HEK293 (cell line): Measurements from ENCODE around the gene ASXL3.

Source experiments
- CTCF ChIA-PET: fragments of 350-600 bp; formaldehyde crosslinking; extraction: SDS; loops from one replicate; lab custom pipeline; 2021; ENCODE audit warnings: antibody characterized with exemption; lab: Yijun Ruan, JAX
- POLR2A ChIA-PET: fragments of 300-600 bp; formaldehyde crosslinking; extraction: SDS; loops from one replicate; lab custom pipeline; 2020; ENCODE audit warnings: antibody characterized with exemption, inconsistent platforms; lab: Yijun Ruan, JAX
- H3K27ac ChIP-seq: fragments of 200-500 bp; sonication (Bioruptor generic); 2 replicates; pipeline ENCODE4 v1.5.1; 2014; ENCODE audit warnings: low read depth, low read length, control low read depth, inconsistent platforms; ENCODE audit errors: extremely low read depth
- H3K36me3 ChIP-seq, 2 experiments: fragments of 200-500 bp in 1 of 2; sonication (Bioruptor generic) in 1 of 2; 1 replicate in 1 of 2; 2 replicates in 1 of 2; pipeline ENCODE4 v1.5.1; 2014 to 2017; ENCODE audit warnings: inconsistent platforms in 2 of 2, low read length in 2 of 2; ENCODE audit not compliant: control insufficient read depth in 2 of 2, insufficient read depth in 1 of 2
- H3K4me1 ChIP-seq: fragments of 200-500 bp; sonication (Bioruptor generic); 2 replicates; pipeline ENCODE4 v1.5.1; 2014; ENCODE audit warnings: mild to moderate bottlenecking, low read length, inconsistent platforms; ENCODE audit not compliant: control insufficient read depth, insufficient read depth
- H3K4me3 ChIP-seq: 2 replicates; pipeline ENCODE4 v1.5.1; 2011; ENCODE audit warnings: low read depth, mild to moderate bottlenecking, control low read depth, low read length, moderate library complexity
- H3K9me3 ChIP-seq: fragments of 200-500 bp; sonication (Bioruptor generic); 2 replicates; pipeline ENCODE4 v1.5.1; 2014; ENCODE audit warnings: low read depth, low read length, inconsistent platforms; ENCODE audit not compliant: control insufficient read depth, insufficient read depth
- HOXD13 ChIP-seq: sonication (generic); formaldehyde crosslinking; IDR thresholded peaks from 2 replicates; pipeline ENCODE4 v1.8.0; 2022; ENCODE audit warnings: missing genetic modification reagents, borderline replicate concordance
- KLF16 ChIP-seq: fragments of 450-650 bp; formaldehyde crosslinking; IDR thresholded peaks from 2 replicates; pipeline ENCODE4 v1.5.1; 2017; ENCODE audit warnings: missing biosample characterization, missing genetic modification characterization
- SP7 ChIP-seq: fragments of 450-650 bp; formaldehyde crosslinking; IDR thresholded peaks from 2 replicates; pipeline ENCODE4 v1.5.1; 2016; ENCODE audit warnings: missing biosample characterization, missing genetic modification characterization
- ZBTB20 ChIP-seq: fragments of 450-650 bp; formaldehyde crosslinking; IDR thresholded peaks from 2 replicates; pipeline ENCODE4 v1.5.1; 2016; ENCODE audit warnings: missing biosample characterization, missing genetic modification characterization
- ZBTB21 ChIP-seq: fragments of 450-650 bp; formaldehyde crosslinking; IDR thresholded peaks from 2 replicates; pipeline ENCODE4 v1.5.1; 2017; ENCODE audit warnings: missing biosample characterization, missing genetic modification characterization
- ZFP37 ChIP-seq: fragments of 450-650 bp; formaldehyde crosslinking; IDR thresholded peaks from 2 replicates; pipeline ENCODE4 v1.5.1; 2016; ENCODE audit warnings: missing biosample characterization, missing genetic modification characterization
- ZNF146 ChIP-seq: fragments of 450-650 bp; formaldehyde crosslinking; IDR thresholded peaks from 2 replicates; pipeline ENCODE4 v1.5.1; 2016; ENCODE audit warnings: missing biosample characterization, missing genetic modification characterization
- ZNF202 ChIP-seq: fragments of 450-650 bp; formaldehyde crosslinking; IDR thresholded peaks from 2 replicates; pipeline ENCODE4 v1.5.1; 2016; ENCODE audit warnings: missing biosample characterization, missing genetic modification characterization, borderline replicate concordance
- ZNF266 ChIP-seq: fragments of 450-650 bp; formaldehyde crosslinking; IDR thresholded peaks from 2 replicates; pipeline ENCODE4 v1.5.1; 2016; ENCODE audit warnings: missing biosample characterization, missing genetic modification characterization, low read depth
- ZNF341 ChIP-seq: fragments of 450-650 bp; formaldehyde crosslinking; IDR thresholded peaks from 2 replicates; pipeline ENCODE4; 2016; ENCODE audit warnings: low read depth, missing biosample characterization, missing genetic modification characterization
- ZNF391 ChIP-seq: fragments of 450-650 bp; formaldehyde crosslinking; IDR thresholded peaks from 2 replicates; pipeline ENCODE4 v1.5.1; 2016; ENCODE audit warnings: low read depth, missing biosample characterization, missing genetic modification characterization, borderline replicate concordance
- ZNF394 ChIP-seq: fragments of 450-650 bp; formaldehyde crosslinking; IDR thresholded peaks from 2 replicates; pipeline ENCODE4 v1.5.1; 2016; ENCODE audit warnings: missing biosample characterization, missing genetic modification characterization, mild to moderate bottlenecking, moderate library complexity, borderline replicate concordance
- ZNF426 ChIP-seq: fragments of 450-650 bp; formaldehyde crosslinking; IDR thresholded peaks from 2 replicates; pipeline ENCODE4 v1.5.1; 2017; ENCODE audit warnings: missing biosample characterization, missing genetic modification characterization, mild to moderate bottlenecking, inconsistent platforms, moderate library complexity
- ZNF48 ChIP-seq: fragments of 450-650 bp; formaldehyde crosslinking; IDR thresholded peaks from 2 replicates; pipeline ENCODE4 v1.5.1; 2016; ENCODE audit warnings: missing biosample characterization, missing genetic modification characterization
- ZNF510 ChIP-seq: fragments of 450-650 bp; formaldehyde crosslinking; IDR thresholded peaks from 2 replicates; pipeline ENCODE4 v1.5.1; 2018; ENCODE audit warnings: mild to moderate bottlenecking, missing genetic modification characterization, missing biosample characterization; ENCODE audit not compliant: insufficient replicate concordance
- ZNF558 ChIP-seq: fragments of 450-650 bp; formaldehyde crosslinking; IDR thresholded peaks from 2 replicates; pipeline ENCODE4 v1.5.1; 2016; ENCODE audit warnings: missing biosample characterization, missing genetic modification characterization
- ZNF624 ChIP-seq: fragments of 450-650 bp; formaldehyde crosslinking; IDR thresholded peaks from 2 replicates; pipeline ENCODE4 v1.5.1; 2017; ENCODE audit warnings: missing biosample characterization, missing genetic modification characterization
- ZNF837 ChIP-seq: fragments of 450-650 bp; formaldehyde crosslinking; IDR thresholded peaks from 2 replicates; pipeline ENCODE4 v1.5.1; 2016; ENCODE audit warnings: missing biosample characterization, missing genetic modification characterization
- ZSCAN23 ChIP-seq: fragments of 450-650 bp; formaldehyde crosslinking; IDR thresholded peaks from 2 replicates; pipeline ENCODE4 v1.5.1; 2016; ENCODE audit warnings: missing biosample characterization, missing genetic modification characterization
- TF ChIP-seq, protein P1 (sequence below): fragments of 450-650 bp; formaldehyde crosslinking; IDR thresholded peaks from 2 replicates; pipeline ENCODE4 v1.5.1; 2017; ENCODE audit warnings: missing biosample characterization, missing genetic modification characterization
- TF ChIP-seq, protein P2 (sequence below): fragments of 450-650 bp; formaldehyde crosslinking; IDR thresholded peaks from 2 replicates; pipeline ENCODE4 v1.5.1; 2016; ENCODE audit warnings: missing biosample characterization, missing genetic modification characterization
- TF ChIP-seq, protein P3 (sequence below): fragments of 450-650 bp; formaldehyde crosslinking; IDR thresholded peaks from 2 replicates; pipeline ENCODE4 v1.5.1; 2016; ENCODE audit warnings: missing biosample characterization, missing genetic modification characterization, borderline replicate concordance
- TF ChIP-seq, protein P4 (sequence below): fragments of 450-650 bp; IDR thresholded peaks from 2 replicates; pipeline ENCODE4 v1.5.1; 2018; ENCODE audit warnings: missing biosample characterization, mild to moderate bottlenecking, missing genetic modification characterization

The ASXL3 gene

DNA sequence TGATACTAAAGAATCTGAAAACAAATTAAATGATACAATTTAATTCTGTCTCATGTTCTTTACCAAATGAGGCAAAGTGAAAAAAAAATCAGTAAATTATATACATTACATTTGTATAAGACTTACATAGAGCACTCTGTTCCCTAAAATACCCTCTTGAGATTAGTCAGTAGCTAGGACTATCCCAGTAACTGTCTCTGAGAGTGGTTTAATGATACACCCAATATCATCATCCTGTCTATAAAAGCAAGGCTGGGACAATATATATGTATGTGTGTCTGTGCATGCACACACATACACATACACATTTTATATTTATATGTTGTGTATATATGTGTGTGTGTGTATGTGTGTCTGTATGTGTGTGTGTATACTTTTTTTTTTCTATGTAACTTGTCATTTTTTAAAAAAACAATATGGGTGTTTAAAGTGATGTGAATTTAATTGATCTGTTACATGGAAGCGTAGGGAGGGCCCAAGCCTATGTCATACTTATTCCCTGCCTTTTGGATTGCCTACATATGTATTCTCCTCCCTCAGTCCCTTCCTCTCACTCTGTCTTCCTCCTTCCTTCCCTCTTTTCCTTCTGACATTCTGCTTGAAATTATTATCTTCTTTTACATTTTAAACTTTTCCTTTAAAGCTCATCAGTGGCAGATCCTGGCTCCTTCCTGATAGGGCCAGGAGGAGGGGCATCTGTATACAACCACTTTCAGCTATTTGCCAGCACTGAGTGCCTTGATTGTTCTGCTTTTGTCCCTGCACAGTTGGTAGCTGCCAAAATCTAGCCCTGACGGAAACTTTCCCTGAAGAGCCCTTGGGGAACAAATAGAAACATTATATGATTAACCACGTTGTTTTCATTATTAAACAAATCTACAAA, 6.8 kb downstream of the ASXL3 start:
- H3K4me1 ChIP-seq, result no peaks in the 10 kb centered on the region; the same call in none of the 2 replicates
- H3K27ac ChIP-seq, result no peak overlapping the region
- CTCF ChIA-PET, result interaction anchor here (0.5 to 1.5 kb wide), 3 partner anchors 19 to 164 kb away, joined by 3 to 7 read pairs (median 3); no protein-coding TSS in a partner anchor
- POLR2A ChIA-PET, result no interaction called here
- H3K4me3 ChIP-seq, result no peak overlapping the region
- H3K9me3 ChIP-seq, result no peaks in the 10 kb centered on the region
- H3K36me3 ChIP-seq, result no peaks in the 10 kb centered on the region
- TF ChIP-seq ZNF146 (tag by site-specific recombination) (no peak), ZNF48 (tag by site-specific recombination) (no peak), ZNF510 (tag by site-specific recombination) (no peak), ZBTB20 (tag by site-specific recombination) (peak; percentile 44; the same call in 1 of the 2 replicates), ZNF558 (tag by site-specific recombination) (0 out of 2 replicates have a peak, but pooled peaks have one; percentile 23), ZSCAN23 (tag by site-specific recombination) (no peak)
- TF ChIP-seq, protein P1, sequence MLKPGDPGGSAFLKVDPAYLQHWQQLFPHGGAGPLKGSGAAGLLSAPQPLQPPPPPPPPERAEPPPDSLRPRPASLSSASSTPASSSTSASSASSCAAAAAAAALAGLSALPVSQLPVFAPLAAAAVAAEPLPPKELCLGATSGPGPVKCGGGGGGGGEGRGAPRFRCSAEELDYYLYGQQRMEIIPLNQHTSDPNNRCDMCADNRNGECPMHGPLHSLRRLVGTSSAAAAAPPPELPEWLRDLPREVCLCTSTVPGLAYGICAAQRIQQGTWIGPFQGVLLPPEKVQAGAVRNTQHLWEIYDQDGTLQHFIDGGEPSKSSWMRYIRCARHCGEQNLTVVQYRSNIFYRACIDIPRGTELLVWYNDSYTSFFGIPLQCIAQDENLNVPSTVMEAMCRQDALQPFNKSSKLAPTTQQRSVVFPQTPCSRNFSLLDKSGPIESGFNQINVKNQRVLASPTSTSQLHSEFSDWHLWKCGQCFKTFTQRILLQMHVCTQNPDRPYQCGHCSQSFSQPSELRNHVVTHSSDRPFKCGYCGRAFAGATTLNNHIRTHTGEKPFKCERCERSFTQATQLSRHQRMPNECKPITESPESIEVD (tag by site-specific recombination), result 0 out of 2 replicates have a peak, but pooled peaks have one; percentile 23
- TF ChIP-seq, protein P2, sequence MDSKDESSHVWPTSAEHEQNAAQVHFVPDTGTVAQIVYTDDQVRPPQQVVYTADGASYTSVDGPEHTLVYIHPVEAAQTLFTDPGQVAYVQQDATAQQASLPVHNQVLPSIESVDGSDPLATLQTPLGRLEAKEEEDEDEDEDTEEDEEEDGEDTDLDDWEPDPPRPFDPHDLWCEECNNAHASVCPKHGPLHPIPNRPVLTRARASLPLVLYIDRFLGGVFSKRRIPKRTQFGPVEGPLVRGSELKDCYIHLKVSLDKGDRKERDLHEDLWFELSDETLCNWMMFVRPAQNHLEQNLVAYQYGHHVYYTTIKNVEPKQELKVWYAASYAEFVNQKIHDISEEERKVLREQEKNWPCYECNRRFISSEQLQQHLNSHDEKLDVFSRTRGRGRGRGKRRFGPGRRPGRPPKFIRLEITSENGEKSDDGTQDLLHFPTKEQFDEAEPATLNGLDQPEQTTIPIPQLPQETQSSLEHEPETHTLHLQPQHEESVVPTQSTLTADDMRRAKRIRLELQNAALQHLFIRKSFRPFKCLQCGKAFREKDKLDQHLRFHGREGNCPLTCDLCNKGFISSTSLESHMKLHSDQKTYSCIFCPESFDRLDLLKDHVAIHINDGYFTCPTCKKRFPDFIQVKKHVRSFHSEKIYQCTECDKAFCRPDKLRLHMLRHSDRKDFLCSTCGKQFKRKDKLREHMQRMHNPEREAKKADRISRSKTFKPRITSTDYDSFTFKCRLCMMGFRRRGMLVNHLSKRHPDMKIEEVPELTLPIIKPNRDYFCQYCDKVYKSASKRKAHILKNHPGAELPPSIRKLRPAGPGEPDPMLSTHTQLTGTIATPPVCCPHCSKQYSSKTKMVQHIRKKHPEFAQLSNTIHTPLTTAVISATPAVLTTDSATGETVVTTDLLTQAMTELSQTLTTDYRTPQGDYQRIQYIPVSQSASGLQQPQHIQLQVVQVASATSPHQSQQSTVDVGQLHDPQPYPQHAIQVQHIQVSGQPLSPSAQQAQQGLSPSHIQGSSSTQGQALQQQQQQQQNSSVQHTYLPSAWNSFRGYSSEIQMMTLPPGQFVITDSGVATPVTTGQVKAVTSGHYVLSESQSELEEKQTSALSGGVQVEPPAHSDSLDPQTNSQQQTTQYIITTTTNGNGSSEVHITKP (tag by site-specific recombination), result peak; percentile 76

DNA sequence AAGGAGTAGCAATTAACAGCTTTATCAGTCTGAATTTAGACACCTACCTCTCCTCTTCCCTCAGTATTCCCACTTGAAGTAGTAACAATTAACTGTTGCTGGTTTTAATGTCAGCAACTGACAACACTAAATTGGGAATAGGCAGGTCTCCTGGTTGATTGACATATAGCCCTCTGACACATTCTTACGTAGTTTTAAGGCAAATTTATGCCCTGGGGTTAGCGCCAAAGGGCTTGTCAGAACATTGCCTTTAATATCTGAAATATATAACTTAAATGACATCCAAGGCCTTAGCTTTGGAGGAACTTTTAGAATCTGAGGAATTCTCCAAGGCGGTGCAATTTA, 7.4 kb downstream of the ASXL3 start:
- Histone ChIP-seq H3K36me3 (no peaks in the 10 kb centered on the region), H3K27ac (no peak overlapping the region)
- CTCF ChIA-PET, result interaction anchor here (0.6 to 1.5 kb wide), 2 partner anchors 18 to 164 kb away, joined by 3 to 7 read pairs; no protein-coding TSS in a partner anchor
- TF ChIP-seq ZNF202 (tag by site-specific recombination), result no peak
- no peak for TF ChIP-seq ZNF394 (tag by site-specific recombination)
- no peak for TF ChIP-seq SP7 (tag by site-specific recombination)
- no peak for TF ChIP-seq ZNF510 (tag by site-specific recombination)
- TF ChIP-seq KLF16 (tag by site-specific recombination), result no peak
- no peak for TF ChIP-seq ZBTB21 (tag by site-specific recombination)
- no peak for TF ChIP-seq ZNF837
- no peak for TF ChIP-seq ZFP37 (tag by site-specific recombination)
- TF ChIP-seq, protein P3, sequence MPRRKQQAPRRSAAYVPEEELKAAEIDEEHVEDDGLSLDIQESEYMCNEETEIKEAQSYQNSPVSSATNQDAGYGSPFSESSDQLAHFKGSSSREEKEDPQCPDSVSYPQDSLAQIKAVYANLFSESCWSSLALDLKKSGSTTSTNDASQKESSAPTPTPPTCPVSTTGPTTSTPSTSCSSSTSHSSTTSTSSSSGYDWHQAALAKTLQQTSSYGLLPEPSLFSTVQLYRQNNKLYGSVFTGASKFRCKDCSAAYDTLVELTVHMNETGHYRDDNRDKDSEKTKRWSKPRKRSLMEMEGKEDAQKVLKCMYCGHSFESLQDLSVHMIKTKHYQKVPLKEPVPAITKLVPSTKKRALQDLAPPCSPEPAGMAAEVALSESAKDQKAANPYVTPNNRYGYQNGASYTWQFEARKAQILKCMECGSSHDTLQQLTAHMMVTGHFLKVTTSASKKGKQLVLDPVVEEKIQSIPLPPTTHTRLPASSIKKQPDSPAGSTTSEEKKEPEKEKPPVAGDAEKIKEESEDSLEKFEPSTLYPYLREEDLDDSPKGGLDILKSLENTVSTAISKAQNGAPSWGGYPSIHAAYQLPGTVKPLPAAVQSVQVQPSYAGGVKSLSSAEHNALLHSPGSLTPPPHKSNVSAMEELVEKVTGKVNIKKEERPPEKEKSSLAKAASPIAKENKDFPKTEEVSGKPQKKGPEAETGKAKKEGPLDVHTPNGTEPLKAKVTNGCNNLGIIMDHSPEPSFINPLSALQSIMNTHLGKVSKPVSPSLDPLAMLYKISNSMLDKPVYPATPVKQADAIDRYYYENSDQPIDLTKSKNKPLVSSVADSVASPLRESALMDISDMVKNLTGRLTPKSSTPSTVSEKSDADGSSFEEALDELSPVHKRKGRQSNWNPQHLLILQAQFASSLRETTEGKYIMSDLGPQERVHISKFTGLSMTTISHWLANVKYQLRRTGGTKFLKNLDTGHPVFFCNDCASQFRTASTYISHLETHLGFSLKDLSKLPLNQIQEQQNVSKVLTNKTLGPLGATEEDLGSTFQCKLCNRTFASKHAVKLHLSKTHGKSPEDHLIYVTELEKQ (tag by site-specific recombination), result no peak
- no peak for TF ChIP-seq ZNF426 (tag by site-specific recombination)
- no peak for TF ChIP-seq ZNF391 (tag by site-specific recombination)
- TF ChIP-seq ZNF624 (tag by site-specific recombination), result no peak
- TF ChIP-seq ZNF266 (tag by site-specific recombination), result no peak
- no peak for TF ChIP-seq HOXD13 (CRISPR knock-in tag)
- TF ChIP-seq, protein P4, sequence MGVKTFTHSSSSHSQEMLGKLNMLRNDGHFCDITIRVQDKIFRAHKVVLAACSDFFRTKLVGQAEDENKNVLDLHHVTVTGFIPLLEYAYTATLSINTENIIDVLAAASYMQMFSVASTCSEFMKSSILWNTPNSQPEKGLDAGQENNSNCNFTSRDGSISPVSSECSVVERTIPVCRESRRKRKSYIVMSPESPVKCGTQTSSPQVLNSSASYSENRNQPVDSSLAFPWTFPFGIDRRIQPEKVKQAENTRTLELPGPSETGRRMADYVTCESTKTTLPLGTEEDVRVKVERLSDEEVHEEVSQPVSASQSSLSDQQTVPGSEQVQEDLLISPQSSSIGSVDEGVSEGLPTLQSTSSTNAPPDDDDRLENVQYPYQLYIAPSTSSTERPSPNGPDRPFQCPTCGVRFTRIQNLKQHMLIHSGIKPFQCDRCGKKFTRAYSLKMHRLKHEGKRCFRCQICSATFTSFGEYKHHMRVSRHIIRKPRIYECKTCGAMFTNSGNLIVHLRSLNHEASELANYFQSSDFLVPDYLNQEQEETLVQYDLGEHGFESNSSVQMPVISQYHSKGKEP, result no peak
- no peak for TF ChIP-seq ZNF341 (tag by site-specific recombination)

More for the DNA sequence above, 7.4 kb downstream of the ASXL3 start:
- POLR2A ChIA-PET, result no interaction called here
- no peak overlapping the region for H3K4me3 ChIP-seq
- no peaks in the 10 kb centered on the region for H3K9me3 ChIP-seq
- no peaks in the 10 kb centered on the region; the same call in none of the 2 replicates for H3K4me1 ChIP-seq
